NCI-H1694 (cell line): Measurements from ENCODE around the gene PHKG1.
A peak's percentile ranks its signal among the peaks of the same experiment; 100 is the strongest.
"Not testable (repeated sequence)": the region's sequence is repeated elsewhere in the genome, so short reads cannot be mapped to it uniquely, and the experiment has no call there.

Source experiments
- DNase-seq: peaks from one replicate; lab custom pipeline; 2025; lab: John Stamatoyannopoulos, UW

The PHKG1 gene

DNA sequence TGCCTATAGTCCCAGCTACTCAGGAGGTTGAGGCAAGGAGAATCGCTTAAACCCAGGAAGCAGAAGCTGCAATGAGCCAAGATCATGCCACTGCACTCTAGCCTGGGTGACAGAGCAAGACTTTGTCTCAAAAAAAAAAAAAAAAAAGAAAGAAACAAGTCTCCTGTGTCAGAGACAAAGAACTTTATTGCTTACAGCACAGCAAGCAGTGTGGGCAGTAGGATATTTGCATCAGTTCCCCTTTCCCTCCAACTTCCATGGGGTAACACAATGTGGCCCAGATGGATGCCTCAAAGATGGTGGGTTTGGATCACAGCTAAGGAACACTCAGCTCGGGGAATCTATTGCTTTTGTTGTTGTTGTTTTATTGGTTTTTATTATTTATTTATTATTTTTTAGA is 47.0 kb downstream of the PHKG1 start:
- not testable (repeated sequence) for DNase-seq

DNA sequence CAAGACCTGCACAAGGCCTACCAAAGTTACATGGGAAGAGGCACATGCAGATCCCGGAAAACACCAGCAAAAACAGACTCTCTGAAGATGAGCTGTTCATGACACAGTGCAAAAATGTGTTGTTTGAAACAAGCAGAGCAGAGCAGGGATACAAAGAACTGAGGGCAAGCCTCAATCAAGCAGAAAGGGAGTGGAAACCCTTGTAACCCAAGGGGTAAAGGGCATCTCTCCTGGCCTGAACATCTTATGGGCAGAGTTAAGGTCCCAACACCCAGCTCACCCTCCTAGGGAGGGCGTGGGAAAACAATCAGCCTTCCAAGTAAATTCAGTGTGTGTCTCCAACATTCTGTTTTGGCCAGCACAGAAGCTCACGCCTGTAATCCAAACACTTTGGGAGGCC is 52.0 kb downstream of the PHKG1 start:
- no peak for DNase-seq

DNA sequence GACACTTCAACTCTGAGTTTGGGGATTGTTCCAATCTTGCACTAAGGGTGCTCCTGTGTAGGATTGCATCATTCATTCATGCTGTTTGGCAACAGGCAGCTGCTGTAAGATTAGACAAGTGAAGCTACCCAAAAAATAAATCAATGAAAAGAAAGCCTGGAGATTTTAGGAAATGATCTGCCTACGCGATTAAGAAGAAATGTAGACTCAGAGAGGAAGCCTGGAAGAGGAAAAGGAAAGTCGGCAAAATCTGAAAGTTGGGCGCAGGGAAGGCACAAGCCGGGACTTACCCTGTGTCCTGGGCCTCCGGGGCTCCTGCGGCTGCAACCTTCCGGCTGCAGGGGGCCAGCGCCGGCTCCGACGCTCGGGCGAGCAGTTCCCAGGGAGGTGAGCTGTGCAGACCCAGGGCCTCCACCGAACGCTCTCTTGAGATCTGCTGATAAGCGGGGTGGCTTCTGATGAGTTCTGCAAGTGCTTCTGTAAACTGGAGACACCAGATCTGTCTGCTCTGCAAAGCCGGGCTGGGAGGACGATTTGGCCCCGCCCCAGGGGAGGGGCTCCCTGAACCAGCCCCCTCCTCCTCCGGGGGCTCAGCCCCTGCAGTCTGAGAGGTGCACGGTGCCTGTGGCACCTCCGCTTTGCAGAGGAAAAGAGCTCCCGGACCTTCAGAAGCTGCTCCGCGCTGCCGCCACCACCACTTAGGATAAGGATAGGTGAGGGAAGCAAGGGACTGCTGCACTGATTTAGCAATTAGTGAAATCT is 58.9 kb downstream of the PHKG1 start:
- DNase-seq = peak; percentile 41

DNA sequence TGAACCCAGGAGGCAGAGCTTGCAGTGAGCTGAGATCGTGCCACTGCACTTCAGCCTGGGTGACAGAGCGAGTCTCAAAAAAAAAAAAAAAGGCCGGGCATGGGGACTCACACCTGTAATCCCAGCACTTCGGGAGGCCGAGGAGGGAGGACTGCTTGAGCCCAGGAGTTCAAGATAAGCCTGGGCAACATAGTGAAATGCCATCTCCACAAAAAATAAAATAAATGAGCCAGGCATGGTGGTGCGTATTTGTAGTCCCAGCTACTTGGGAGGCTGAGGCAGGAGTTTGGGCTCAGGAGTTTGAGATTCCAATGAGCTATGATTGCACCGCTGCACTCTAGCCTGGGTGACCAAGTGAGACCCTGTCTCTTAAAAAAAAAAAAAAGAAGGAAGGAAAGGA is 60.2 kb downstream of the PHKG1 start:
- not testable (repeated sequence) for DNase-seq

DNA sequence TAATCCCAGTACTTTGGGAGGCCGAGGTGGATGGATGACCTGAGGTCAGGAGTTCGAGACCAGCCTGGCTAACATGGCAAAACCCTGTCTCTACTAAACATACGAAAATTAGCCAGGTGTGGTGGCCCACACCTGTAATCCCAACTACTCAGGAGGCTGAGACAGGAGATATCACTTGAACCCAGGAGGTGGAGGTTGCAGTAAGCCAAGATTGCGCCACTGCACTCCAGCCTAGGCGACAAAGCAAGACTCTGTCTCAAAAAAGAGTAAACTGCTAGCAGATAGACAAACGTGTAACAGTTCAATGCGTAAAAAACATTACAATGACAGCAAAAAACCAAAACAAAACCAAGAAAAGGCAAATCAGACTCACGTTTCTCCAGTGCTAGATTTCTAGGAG is 61.2 kb downstream of the PHKG1 start:
- not testable (repeated sequence) for DNase-seq

DNA sequence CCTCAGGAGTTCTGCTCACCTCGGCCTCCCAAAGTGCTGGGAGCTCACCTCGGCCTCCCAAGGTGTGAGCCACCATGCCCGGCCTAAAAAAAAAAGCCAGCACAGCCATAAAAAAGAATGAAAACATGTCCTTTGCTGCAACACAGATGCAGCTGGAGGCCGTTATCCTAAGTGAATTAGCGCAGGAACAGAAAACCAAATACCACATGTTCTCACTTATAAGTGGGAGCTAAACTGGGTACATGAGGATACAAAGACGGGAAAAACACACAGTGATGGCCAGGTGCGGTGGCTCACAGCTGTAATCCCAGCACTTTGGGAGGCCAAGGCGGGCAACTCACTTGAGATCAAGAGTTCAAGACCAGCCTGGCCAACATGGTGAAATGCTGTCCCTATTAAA is 62.4 kb downstream of the PHKG1 start:
- no peak for DNase-seq
